GM10266 (cell line): ENCODE results near the gene LRMDA.

Source experiments
- DNase-seq: peaks from one replicate; pipeline ENCODE4 v3.0.0; 2012; ENCODE audit errors: extremely low spot score
- CTCF ChIP-seq: IDR thresholded peaks from 2 replicates; pipeline ENCODE4 v1.5.1; 2012; ENCODE audit warnings: mild to moderate bottlenecking, low read depth; ENCODE audit not compliant: control insufficient read depth, insufficient read depth; ENCODE audit errors: missing control alignments

Gene LRMDA

GRCh38 chr10:75441196-75441595 lies 9.8 kb downstream of the LRMDA start:
- no peak for TF ChIP-seq CTCF
- no peak for DNase-seq

- no peak for TF ChIP-seq CTCF
Observed at GRCh38 chr10:75441682-75442081, 10.3 kb downstream of the LRMDA start.

GRCh38 chr10:75443362-75443761 lies 11.9 kb downstream of the LRMDA start:
- no peak for DNase-seq
- no peak for TF ChIP-seq CTCF

More at GRCh38 chr10:75441682-75442081, 10.3 kb downstream of the LRMDA start:
- DNase-seq, result no peak

- TF ChIP-seq CTCF, result no peak
- no peak for DNase-seq
Observed at GRCh38 chr10:75444781-75445386, 13.5 kb downstream of the LRMDA start.

- no peak for DNase-seq
- no peak for TF ChIP-seq CTCF
Observed at GRCh38 chr10:75446508-75446907, 15.1 kb downstream of the LRMDA start.

- TF ChIP-seq CTCF, result no peak
- no peak for DNase-seq
Observed at GRCh38 chr10:75448166-75448565, 16.7 kb downstream of the LRMDA start.

- no peak for DNase-seq
- TF ChIP-seq CTCF, result no peak
Observed at GRCh38 chr10:75449382-75450074, 18.1 kb downstream of the LRMDA start.
